GM12865 (cell line): Measurements from ENCODE around the gene TRAPPC10.

Experiments
- DNase-seq: peaks from one replicate; pipeline ENCODE4 v3.0.0; 2010; ENCODE audit warnings: low read depth
- H3K4me3 ChIP-seq: 2 replicates; pipeline ENCODE4 v1.5.1; 2011; ENCODE audit warnings: mild to moderate bottlenecking, low read depth, low read length, control low read depth
- CTCF ChIP-seq: IDR thresholded peaks from 2 replicates; pipeline ENCODE4 v1.5.1; 2011; ENCODE audit warnings: low read length, control low read depth, low read depth, inconsistent platforms; ENCODE audit not compliant: insufficient read depth; ENCODE audit errors: missing control alignments

Gene TRAPPC10

GRCh38 chr21:44019568-44019958 lies 7.5 kb downstream of the TRAPPC10 start:
- H3K4me3 ChIP-seq = no peak overlapping the region

GRCh38 chr21:44020551-44020950 lies 8.4 kb downstream of the TRAPPC10 start:
- TF ChIP-seq CTCF = no peak
- H3K4me3 ChIP-seq = no peak overlapping the region
- no peak for DNase-seq

More at GRCh38 chr21:44019568-44019958, 7.5 kb downstream of the TRAPPC10 start:
- DNase-seq = no peak
- TF ChIP-seq CTCF = no peak

GRCh38 chr21:44021064-44021463 lies 9.0 kb downstream of the TRAPPC10 start:
- no peak overlapping the region for H3K4me3 ChIP-seq
- no peak for TF ChIP-seq CTCF
- no peak for DNase-seq

- no peak for DNase-seq
- TF ChIP-seq CTCF = no peak
- no peak overlapping the region for H3K4me3 ChIP-seq
Measured at GRCh38 chr21:44024257-44024656, 12.1 kb downstream of the TRAPPC10 start.

- H3K4me3 ChIP-seq = no peak overlapping the region
- no peak for TF ChIP-seq CTCF
- no peak for DNase-seq
Measured at GRCh38 chr21:44024887-44025353, 12.8 kb downstream of the TRAPPC10 start.

- no peak overlapping the region for H3K4me3 ChIP-seq
- TF ChIP-seq CTCF = no peak
- DNase-seq = no peak
Measured at GRCh38 chr21:44027607-44028286, 15.6 kb downstream of the TRAPPC10 start.

GRCh38 chr21:44028287-44028659 lies 16.2 kb downstream of the TRAPPC10 start:
- no peak for DNase-seq
- no peak for TF ChIP-seq CTCF
- H3K4me3 ChIP-seq = no peak overlapping the region
